DMS114 treated with DMSO at 0.1 percent for 48 hours (cell line): ENCODE results near the gene ACOT7.
"Not testable (repeated sequence)": the region's sequence is repeated elsewhere in the genome, so short reads cannot be mapped to it uniquely, and the experiment has no call there.

ENCODE experiments used
- DNase-seq: peaks from one replicate; lab custom pipeline; 2025; ENCODE audit not compliant: unreplicated experiment; lab: John Stamatoyannopoulos, UW

ACOT7 gene

GRCh38 chr1:6239950-6240768 lies 153.4 kb downstream of the ACOT7 start:
- no peak for DNase-seq

- DNase-seq, result no peak
Observed at GRCh38 chr1:6239213-6239752, 154.3 kb downstream of the ACOT7 start.

- DNase-seq, result no peak
Observed at GRCh38 chr1:6237093-6237492, 156.5 kb downstream of the ACOT7 start.

GRCh38 chr1:6235296-6235677 lies 158.3 kb downstream of the ACOT7 start:
- DNase-seq, result no peak

GRCh38 chr1:6234502-6235295 lies 158.9 kb downstream of the ACOT7 start:
- no peak for DNase-seq

- DNase-seq, result no peak
Observed at GRCh38 chr1:6233376-6233775, 160.2 kb downstream of the ACOT7 start.

GRCh38 chr1:6225651-6226050 lies 167.9 kb downstream of the ACOT7 start:
- DNase-seq, result no peak

GRCh38 chr1:6224718-6225117 lies 168.8 kb downstream of the ACOT7 start:
- no peak for DNase-seq

GRCh38 chr1:6223617-6224016 lies 169.9 kb downstream of the ACOT7 start:
- DNase-seq, result no peak

GRCh38 chr1:6222636-6223035 lies 170.9 kb downstream of the ACOT7 start:
- DNase-seq, result no peak

GRCh38 chr1:6221210-6221784 lies 172.3 kb downstream of the ACOT7 start:
- DNase-seq, result no peak

GRCh38 chr1:6220236-6220635 lies 173.3 kb downstream of the ACOT7 start:
- no peak for DNase-seq

- DNase-seq, result not testable (repeated sequence)
Observed at GRCh38 chr1:6219641-6220040, 173.9 kb downstream of the ACOT7 start.

GRCh38 chr1:6218375-6219164 lies 175.0 kb downstream of the ACOT7 start:
- DNase-seq, result no peak
